Inflammatory macrophage treated with lipopolysaccharide for 1 hour (primary cell): ENCODE data around the gene TRIM59.
"Not testable (repeated sequence)": the region's sequence is repeated elsewhere in the genome, so short reads cannot be mapped to it uniquely, and the experiment has no call there.

Experiments used
- DNase-seq, 2 donors: peaks; one replicate each; pipeline ENCODE4 v3.0.0-alpha.2; 2020 to 2022

TRIM59 gene

DNA sequence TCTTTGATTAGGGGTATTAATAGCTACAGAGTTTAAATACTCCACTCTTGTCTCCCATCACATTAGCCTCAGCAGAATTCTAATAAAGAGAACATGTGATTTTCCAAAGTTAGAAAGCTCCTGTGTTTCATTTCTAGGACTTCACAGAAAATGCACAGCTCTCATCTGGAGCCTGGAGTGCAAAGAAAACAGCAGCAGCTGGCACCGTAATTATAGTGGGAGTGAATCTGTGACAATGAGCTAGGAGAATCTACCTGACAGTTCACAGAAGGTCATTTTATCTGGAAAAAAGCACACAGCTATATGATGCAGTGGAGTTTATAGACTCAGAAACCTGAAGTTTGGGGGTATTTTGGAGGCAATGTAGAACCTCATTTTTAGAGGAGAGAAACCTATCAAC is 5.4 kb upstream of the TRIM59 start:
- no peak for DNase-seq

DNA sequence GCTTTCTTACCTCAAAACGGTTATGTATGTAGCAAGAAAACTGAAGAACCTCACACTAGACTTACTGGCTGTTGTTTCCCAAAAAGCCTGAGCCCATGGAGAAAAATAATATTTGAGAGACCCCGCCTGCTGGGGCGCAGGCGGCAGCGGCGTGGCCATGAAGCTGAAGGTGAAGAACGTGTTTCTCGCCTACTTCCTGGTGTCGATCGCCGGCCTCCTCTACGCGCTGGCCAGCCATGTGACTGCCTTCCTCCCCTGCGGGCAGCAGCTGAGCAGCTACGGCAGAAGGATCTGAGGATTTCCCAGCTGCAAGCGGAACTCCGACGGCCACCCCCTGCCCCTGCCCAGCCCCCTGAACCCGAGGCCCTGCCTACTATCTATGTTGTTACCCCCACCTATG is 2.7 kb upstream of the TRIM59 start:
- DNase-seq, result not testable (repeated sequence)

DNA sequence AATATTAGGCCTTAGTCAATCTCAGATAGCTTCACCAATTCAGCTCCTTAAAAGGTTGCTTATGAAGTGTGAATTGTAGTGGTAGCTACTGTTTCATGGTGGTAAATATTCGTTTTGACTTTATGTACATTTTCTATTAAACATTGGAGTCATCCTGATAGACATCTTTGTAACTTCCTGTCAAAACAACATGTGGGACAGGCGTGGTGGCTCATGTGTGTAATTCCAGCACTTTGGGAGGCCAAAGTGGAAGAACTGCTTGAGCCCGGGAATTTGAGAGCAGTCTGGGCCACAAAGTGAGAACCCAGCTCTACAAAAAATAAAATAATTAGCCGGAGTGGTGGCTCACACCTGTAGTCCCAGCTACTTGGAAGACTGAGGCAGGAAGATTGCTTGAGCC is 2.0 kb upstream of the TRIM59 start:
- no peak for DNase-seq

DNA sequence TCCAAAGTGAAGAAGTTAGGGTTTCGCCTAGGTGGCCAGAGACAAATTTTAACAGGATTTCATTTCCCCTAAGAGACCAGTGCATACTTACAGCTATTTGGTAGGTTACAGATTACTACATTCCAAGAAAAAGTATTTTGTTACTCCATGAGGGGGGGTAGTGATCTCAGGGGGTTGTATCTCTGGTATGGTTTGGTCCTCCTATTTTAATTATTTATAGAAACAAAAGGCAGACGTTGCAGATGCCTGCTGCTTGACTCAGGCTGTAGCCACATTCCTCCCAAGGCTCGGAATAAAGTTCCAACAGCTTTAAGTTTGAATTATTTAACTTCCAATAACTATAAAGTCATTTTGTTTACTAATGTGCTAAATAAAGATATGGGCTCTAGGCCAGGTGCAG is 1.3 kb upstream of the TRIM59 start:
- DNase-seq, result no peak

DNA sequence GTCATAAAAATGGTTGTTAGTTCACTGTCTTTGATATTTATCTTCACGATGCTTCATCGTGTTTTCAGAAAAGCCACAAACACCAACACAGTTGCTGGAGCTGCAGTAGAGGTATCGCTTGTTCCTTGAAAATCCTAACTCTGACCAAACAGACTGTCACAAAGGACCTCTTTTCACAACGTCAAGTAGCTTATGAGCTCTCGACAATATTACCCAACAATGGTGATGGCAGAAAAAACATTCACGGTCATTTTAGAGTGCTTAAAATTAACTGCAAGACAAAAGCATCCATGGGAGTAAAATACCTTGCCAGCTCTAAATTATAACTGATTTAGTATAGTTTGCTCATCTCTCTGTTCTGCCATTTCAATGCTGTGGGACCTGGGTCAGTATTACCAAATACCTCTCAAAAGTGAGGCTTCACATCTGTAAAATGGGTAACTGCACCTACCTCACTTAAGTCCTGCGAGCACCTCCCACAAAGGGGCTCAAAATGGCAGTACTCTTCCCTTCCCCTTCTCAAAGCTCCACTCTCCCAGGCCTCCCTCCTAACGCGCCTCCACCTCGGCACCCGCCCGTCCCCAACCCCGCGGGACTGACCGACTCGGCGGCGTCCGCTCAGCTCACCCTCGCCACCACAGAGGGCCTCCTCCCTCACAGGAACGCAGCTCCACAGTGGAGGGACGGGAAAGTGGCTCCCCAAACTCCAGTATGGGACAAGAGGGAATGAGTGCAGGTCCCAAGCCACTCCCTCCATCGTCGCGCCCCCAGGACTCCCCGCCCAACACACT is 546 bp downstream of the TRIM59 start:
- DNase-seq, result peak; percentile 8 to 45

DNA sequence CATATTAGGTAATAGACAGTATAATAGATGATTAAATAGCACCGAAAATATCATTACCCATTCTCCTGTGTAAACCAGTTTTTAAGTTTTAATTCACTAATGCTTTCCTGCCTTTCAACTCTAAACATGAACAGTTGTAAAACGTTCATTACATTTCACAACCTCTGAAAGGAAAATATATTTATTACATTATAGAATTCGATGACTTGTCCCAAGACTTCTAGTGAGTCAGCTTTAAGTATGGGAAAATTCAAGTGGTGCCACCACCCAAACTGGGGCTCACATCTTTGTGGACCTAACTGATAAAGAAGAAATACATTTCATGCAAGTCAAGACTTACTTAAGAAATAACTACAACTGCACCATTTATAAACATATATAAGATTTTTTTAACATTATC is 2.0 kb downstream of the TRIM59 start:
- DNase-seq, result no peak

DNA sequence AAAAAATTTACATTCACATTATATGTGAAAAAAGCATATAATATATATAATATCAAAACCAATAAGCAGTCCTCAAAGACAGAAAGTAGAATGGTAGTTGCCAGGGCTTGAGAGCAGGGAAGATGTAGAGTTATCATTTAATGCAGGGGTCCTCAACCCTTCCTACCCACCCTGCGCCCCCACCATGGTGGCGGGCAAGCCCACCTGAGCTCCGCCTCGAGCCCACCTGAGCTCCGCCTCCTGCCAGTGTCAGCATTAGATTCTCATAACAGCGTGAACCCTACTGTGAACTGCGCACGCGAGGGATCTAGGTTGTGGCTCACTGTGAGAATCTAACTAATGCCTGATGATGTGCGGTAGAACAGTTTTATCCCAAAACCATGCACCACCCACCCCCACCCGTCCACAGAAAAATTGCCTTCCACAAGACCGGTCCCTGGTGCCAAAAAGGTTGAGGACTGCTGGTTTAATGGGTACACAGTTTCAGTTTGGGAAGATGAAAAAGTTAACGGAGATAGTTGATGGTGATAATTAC is 3.0 kb downstream of the TRIM59 start:
- DNase-seq, result no peak

DNA sequence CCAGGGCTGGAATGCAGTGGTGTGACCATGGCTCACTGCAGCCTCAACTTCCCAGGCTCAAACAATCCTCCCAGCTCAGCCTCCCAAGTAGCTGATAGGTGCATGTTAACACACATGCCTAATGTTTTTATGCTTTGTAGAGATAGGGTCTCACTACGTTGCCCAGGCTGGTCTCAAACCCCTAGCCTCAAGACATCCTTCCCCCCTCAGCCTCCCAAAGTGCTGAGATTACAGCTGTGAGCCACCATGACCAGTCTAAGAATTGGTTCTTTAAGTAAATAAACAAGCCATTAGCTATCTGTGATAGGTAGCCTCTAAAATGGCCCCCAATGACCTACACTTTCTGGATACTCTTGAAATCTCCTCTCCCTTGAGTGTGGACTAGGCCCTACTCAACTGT is 3.7 kb downstream of the TRIM59 start:
- no peak for DNase-seq

DNA sequence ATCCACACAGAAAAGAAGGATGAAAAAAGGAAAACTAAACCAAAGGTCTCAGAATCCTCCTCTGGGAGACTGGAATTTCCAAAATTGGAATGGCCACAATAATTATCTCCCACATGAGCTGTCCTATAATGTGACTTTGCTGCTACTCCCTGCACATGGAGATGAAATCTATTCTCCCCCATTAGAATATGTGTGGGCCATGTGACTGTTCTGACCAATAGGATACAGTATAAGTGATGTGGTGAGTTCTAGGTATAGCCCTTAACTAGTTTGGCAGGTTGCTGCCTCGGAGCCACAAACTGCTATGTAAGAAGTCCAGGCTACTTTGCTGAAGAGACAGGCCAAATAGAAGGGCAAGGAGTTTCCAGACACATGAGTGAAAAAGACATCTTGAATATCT is 5.2 kb downstream of the TRIM59 start:
- DNase-seq, result no peak

DNA sequence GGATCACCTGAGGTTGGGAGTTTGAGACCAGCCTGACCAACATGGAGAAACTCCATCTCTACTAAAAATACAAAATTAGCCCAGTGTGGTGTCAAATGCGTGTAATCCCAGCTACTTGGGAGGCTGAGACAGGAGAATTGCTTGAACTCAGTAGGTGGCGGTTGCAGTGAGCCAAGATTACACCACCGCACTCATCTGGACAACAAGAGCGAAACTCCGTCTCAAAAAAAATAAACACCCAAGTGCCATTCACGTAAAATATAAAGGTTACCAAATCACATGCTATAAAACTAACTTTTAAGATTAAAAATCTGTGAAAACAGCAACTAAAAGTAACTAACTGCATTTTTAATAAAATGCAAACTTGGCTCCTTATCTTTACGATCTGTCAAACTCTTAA is 8.9 kb downstream of the TRIM59 start:
- no peak for DNase-seq

DNA sequence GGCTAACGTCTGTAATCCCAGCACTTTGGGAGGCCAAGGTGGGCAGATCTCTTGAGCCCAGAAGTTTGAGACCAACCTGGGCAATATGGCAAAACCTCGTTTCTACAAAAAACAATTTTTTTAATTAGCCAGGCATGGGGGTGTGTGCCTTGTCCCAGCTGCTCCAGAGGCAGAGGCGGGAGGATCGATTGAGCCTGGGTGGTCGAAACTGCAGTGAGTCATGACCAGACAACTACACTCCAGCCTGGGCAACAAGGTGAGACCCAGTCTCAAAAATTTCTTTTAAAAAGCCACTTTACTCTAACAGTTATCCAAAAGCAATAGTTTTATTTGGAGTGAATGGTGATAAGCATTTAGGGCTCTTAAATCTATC is 12.5 kb downstream of the TRIM59 start:
- no peak for DNase-seq

DNA sequence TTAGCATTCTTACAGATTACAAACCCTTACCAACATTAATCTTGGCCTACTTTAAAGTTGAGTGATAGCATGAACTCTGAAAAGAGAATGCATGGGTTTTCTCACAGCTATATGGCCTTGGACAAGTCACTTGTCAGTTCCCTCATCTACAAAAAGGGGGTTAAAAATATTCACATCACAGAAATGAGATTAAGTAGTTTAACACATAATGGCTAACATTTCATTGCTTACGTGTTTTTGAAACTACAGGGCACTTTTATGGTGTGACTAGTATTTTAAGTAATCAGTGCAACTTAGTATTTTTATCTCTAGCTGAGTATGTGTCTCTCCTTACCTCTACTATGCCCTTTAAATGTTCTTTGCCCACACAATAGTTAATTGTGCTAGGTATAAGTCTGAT is 13.8 kb downstream of the TRIM59 start:
- DNase-seq, result no peak

DNA sequence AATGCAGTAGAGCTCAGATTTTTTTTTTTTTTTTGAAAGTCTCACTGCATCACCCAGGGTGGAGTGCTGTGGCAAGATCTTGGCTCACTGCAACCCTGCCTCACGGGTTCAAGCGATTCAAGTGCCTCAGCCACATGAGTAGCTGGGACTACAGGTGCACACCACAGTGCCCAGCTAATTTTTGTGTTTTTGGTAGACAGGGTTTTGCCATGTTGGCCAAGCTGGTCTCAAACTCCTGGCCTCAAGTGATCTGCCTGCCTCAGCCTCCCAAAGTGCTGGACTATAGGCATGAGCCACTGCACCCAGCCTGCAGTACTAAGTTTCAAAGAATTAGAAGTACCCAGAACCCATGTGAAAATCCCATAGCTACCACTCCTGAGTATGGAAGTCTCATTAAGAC is 14.5 kb downstream of the TRIM59 start:
- no peak for DNase-seq

DNA sequence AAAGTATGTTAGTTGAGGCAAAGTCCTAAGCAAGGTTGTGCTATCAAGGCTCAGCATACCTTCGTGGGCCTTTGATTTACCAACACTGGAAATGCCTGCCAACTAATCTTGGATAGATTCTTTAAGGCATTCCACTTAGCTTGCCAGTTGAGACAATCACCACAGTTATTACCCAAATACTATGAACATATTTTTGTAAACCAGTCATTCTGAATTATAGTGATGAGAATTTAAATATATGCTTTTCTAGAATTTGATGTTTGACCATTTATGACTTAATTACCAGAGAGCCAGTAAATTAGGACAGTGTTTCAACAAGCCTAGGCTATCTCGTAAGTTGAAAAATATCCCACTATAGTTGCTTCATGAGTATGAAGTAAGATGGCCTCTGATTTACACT is 15.5 kb downstream of the TRIM59 start:
- no peak for DNase-seq

DNA sequence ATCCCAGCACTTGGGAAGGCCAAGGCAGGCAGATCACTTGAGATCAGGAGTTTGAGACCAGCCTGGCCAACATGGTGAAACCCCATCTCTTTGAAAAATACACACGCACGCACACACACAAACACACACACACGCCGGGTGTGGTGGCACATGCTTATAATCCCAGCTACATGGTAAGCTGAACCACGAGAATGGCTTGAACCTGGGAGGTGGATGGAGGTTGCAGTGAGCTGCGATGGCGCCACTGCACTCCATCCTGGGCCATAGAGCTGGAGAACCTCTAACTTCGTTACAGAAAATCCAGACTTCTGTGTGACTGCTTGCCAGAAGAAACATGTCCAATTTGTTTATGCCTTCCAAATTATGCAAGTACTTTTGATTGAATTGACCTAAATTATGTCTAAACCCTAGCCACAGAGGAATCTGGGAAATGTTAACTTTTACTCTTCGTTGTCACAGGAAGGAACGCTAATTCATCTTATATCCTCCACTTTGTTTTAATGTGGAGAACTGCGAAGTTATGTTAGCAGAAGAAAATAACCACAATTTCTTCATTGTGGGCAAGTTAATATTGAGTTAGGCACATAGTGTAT is 21.7 kb downstream of the TRIM59 start:
- no peak for DNase-seq

DNA sequence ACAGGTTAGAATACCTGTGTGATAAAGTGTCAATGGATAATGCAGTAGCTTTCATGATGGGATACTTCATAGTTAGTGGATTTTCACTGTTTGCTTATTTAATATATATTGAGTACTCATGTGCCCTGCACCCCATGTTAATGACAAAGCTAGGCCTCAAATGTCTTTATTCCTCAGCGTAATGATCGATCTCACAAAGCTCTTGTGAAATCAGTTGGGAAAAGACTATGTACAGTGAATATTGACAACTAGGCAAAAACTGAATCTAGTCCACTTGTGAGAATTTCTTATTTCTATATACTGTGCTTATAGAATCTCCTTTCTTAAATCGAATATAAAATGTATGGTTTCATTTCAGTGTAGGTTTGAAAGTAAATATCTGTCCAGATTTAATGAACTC is 32.3 kb downstream of the TRIM59 start:
- DNase-seq, result no peak

DNA sequence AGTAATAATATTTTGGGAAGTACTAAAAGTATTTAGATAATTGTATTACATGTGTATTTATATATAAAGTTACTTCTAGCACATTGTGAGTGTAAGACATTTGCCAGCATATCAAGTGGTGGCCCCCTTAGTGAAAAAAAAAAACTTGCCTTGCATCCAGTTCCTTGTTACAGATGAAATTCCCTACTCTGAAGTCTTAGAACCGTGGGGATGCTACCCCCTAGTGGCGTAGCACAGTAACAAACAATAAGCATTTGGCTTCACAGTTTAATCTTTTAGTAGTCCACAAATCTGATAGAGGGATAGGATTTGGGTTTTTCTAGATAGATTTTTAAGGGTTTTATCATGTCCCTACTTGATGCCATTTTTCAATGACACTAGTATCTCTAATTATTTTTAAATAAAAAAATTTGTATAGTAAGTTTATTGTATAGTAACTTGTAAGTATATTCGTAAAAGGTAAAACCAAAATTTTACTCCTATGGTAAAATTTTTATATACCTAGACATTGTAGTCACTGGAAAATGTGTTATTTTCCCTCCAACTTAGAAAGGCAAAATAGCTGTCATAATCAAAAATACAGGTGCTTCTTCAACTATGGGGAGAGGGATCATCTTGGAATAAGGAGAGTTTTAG is 35.9 kb downstream of the TRIM59 start:
- peak; percentile 61 to 82 for DNase-seq

DNA sequence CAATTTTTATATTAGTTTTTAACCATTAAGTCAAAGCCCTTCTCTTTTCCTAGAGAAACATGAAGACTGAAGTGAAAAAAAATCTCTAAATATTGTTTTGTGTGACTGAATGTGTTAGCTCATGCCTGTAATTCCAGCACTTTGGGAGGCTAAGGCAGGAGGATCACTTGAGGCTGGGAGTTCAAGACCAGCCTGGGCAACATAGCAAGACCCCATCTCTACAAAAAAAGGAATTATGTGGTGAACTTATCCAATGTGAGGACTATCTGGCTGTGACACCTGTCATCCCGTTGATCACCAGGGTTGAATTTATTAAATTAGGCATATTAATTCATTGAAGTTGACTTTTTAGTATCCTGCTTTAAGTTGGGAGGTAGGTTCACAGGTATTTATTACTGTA is 37.1 kb downstream of the TRIM59 start:
- DNase-seq, result no peak

DNA sequence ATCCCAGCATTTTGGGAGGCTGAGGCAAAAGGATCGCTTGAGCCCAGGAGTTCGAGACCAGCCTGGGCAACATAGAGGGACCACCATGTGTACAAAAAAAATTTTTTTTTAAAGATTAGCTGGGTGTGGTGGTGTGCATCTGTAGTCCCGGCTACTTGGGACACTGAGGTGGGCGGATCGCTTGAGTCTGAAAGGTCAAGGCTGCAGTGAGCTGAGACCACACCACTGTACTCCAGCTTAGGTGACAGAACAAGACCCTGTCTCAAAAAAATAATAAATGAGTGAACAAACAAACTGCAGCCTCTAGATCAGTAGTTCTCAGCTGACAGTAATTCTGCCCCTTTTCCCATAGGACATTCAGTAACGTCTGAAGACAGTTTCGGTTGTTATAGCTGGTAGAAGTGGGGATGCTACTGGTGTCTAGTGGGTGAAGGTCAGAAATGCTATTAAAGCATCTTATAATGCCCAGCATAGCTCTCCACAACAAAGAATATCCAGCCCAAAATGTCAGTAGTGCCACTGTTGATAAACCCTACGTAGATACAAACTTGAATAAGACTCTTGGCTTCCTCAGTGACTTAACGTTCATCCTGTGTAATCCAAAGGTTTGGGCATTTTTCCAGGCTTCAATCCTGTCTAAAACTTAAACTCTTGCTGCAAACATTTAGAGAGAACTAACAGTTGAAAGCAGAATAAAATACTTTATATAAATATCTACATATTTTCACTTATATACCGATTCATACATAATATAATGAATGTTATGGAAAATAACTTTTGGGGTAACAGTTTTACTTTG is 39.6 kb downstream of the TRIM59 start:
- no peak for DNase-seq

DNA sequence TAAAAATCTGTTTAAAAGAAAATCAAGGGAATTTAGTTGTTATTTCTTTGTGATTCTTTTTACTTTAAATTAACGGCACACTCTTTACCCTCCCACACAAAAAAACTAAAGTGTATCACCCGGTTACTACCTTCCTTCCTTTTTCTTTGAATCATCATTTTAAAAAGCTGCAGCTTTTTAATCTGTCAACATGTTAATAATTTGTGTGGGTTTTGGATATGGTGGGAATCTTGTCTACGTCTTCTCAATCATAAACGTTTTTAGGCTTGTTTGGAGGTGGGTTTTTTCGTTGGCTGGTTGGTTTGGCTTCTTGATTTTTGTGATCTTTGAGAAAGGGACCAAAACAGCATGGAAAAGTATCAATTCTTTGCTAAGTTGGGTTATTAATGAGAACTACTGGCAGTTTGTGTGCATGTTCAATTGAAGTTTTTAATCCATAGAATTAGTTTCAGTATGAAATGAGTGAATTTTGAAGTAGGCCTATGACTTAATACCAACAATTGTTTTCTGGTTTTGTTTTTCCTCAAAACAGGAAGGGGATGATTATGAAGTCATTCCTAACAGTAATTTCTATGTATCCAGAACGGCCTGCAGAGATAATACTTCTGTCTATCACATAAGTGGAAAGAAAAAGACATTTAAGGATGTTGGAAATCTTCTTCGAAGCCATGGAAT is 45.7 kb downstream of the TRIM59 start:
- peak; percentile 13 to 33 for DNase-seq

DNA sequence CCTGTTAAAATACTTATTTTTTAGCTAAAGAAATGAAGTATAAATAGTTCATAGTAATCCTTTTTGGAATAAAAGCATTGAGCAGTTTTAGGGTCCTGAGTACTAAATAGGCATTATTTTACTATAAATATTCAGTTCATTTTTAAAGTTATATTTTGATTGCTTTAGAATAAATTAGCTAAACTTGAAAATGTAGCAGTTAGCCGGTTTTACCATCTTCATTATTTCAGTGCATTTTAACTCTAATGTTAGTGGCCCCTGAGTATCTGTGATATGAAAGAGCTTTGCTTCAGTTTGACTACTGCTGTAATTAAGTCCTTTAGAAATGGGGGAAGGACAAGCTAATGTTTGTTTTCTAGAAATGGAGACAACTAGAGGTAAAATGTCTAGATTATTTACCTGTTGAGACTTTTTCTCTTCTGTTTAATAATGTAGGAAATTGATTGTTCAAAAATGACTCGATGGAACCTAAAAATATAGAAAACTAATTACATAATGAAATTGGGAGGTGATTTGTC is 46.5 kb downstream of the TRIM59 start:
- DNase-seq, result no peak

DNA sequence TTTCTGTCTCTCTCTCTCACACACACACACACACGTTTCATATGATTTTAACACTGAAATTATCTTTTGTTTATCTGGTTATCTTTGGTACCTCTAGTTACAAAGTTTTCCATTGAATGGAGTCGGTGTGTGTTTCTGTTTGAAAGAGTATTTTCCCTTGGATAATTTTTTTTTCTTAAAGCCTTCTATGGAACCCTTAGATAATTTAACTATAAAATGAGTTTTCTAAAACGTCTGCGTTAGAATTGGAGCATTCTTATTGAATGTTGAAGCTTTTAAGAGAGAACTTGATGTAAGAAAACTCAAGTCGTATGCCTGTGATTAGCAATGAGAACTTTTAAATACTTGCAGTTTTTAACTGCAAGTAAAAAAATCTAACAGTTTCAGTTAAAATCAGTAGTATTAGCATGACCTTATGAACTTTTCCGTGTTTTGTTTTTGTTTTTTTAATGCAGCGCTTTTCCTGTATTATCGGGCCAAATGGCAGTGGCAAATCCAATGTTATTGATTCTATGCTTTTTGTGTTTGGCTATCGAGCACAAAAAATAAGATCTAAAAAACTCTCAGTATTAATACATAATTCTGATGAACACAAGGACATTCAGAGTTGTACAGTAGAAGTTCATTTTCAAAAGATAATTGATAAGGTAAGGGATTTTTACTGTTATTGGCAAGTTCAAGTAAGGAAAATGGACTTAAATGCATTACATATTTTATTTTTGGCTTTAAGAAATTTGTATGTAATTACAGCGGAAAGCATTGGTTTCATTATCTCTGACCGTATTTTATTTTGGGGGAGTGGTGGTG is 47.2 kb downstream of the TRIM59 start:
- no peak for DNase-seq
